GM23338 (cell line): ENCODE measurements around the gene SPHK1. TPM values are rescaled to one million over a fixed set of nuclear protein-coding genes. Genes with fewer than 3 reads are reported as not detected.

ENCODE experiments used
- ATAC-seq: fragments of 200-7000 bp; cut with Tn5 transposase; 3 replicates; pipeline ENCODE4 v1.9.1; 2020
- DNase-seq: peaks from one replicate; pipeline ENCODE4 v3.0.0-alpha.2; 2015; ENCODE audit warnings: low spot score
- H2AFZ ChIP-seq: fragments of 200-600 bp; sonication (generic); 2 replicates; pipeline ENCODE4 v1.8.0; 2016; ENCODE audit warnings: antibody characterized with exemption, mild to moderate bottlenecking, moderate library complexity
- H3F3A ChIP-seq: fragments of 200-600 bp; sonication (generic); replicated peaks from 2 replicates; pipeline ENCODE4 v1.8.0; 2017; ENCODE audit warnings: antibody characterized with exemption, mixed run types, low read depth
- H3K27ac ChIP-seq: fragments of 200-600 bp; sonication (generic); 2 replicates; pipeline ENCODE4 v1.6.1; 2016; ENCODE audit warnings: low read depth
- H3K27me3 ChIP-seq: fragments of 200-600 bp; sonication (generic); 2 replicates; pipeline ENCODE4 v1.8.0; 2016; ENCODE audit warnings: mild to moderate bottlenecking, mixed run types, moderate library complexity; ENCODE audit not compliant: insufficient read depth
- H3K36me3 ChIP-seq: fragments of 200-600 bp; sonication (generic); 2 replicates; pipeline ENCODE4 v1.8.0; 2016; ENCODE audit warnings: mild to moderate bottlenecking; ENCODE audit not compliant: insufficient read depth
- H3K4me1 ChIP-seq: fragments of 200-600 bp; sonication (generic); 2 replicates; pipeline ENCODE4 v1.8.0; 2016; ENCODE audit warnings: mild to moderate bottlenecking, moderate library complexity; ENCODE audit not compliant: insufficient read depth
- H3K4me2 ChIP-seq: fragments of 200-600 bp; sonication (generic); 2 replicates; pipeline ENCODE4 v1.7.1; 2017; ENCODE audit warnings: mixed run types
- H3K4me3 ChIP-seq: fragments of 200-600 bp; sonication (generic); 2 replicates; pipeline ENCODE4 v1.6.1; 2016; ENCODE audit warnings: mixed run types
- H3K79me2 ChIP-seq: fragments of 200-600 bp; sonication (generic); replicated peaks from 2 replicates; pipeline ENCODE4 v1.8.0; 2017; ENCODE audit warnings: mild to moderate bottlenecking; ENCODE audit not compliant: insufficient read depth
- H3K9me2 ChIP-seq: fragments of 200-600 bp; sonication (generic); 2 replicates; pipeline ENCODE4 v1.8.0; 2017; ENCODE audit not compliant: insufficient read depth
- H4K20me1 ChIP-seq: fragments of 200-600 bp; sonication (generic); replicated peaks from 2 replicates; pipeline ENCODE4 v1.8.0; 2017; ENCODE audit warnings: mild to moderate bottlenecking; ENCODE audit not compliant: insufficient read depth
- H3K27ac Mint-ChIP-seq: 2 replicates; pipeline ENCODE4 v1.8.0; 2020; ENCODE audit warnings: inconsistent platforms, mild to moderate bottlenecking, moderate library complexity, mixed read lengths
- H3K27me3 Mint-ChIP-seq: 3 replicates; pipeline ENCODE4 v1.8.0; 2022; ENCODE audit warnings: low read depth, mild to moderate bottlenecking, moderate library complexity, mixed read lengths, inconsistent platforms; ENCODE audit not compliant: insufficient read depth, poor library complexity
- H3K36me3 Mint-ChIP-seq: 3 replicates; pipeline ENCODE4 v1.8.0; 2021; ENCODE audit warnings: low read depth, mild to moderate bottlenecking, inconsistent platforms, moderate library complexity, mixed read lengths
- H3K4me1 Mint-ChIP-seq: 3 replicates; pipeline ENCODE4 v1.8.0; 2020; ENCODE audit warnings: mild to moderate bottlenecking, inconsistent platforms, mixed read lengths
- H3K4me3 Mint-ChIP-seq: 3 replicates; pipeline ENCODE4 v1.8.0; 2021; ENCODE audit warnings: moderate library complexity, mild to moderate bottlenecking, inconsistent platforms, mixed read lengths
- H3K9me3 Mint-ChIP-seq: 3 replicates; pipeline ENCODE4 v1.8.0; 2020; ENCODE audit warnings: moderate library complexity, mild to moderate bottlenecking, inconsistent platforms, mixed read lengths
- CREB1 ChIP-seq: fragments of 250-450 bp; sonication (Bioruptor Pico); IDR thresholded peaks from 2 replicates; pipeline ENCODE4 v1.5.0; 2020; ENCODE audit warnings: low read depth, mild to moderate bottlenecking, moderate library complexity
- CTCF ChIP-seq, 2 experiments: fragments of 200-600 bp in 1 of 2; sonication (generic) in 1 of 2; conservative IDR thresholded peaks; 2 replicates each; pipeline versions ENCODE4 v1.5.1 to v1.6.1; 2016 to 2017; ENCODE audit warnings: antibody characterized with exemption in 2 of 2, low read depth in 2 of 2, mild to moderate bottlenecking in 2 of 2, moderate library complexity in 1 of 2
- ETS1 ChIP-seq: IDR thresholded peaks from 2 replicates; pipeline ENCODE4 v1.6.1; 2016; ENCODE audit warnings: antibody characterized with exemption
- EZH2 ChIP-seq: fragments of 200-600 bp; sonication (generic); IDR thresholded peaks from one replicate; pipeline ENCODE4 v1.8.0; 2017; ENCODE audit warnings: antibody characterized with exemption, mild to moderate bottlenecking, low read depth; ENCODE audit not compliant: unreplicated experiment
- EZH2phosphoT487 ChIP-seq: fragments of 200-600 bp; sonication (generic); IDR thresholded peaks from one replicate; pipeline ENCODE4 v1.8.1; 2018; ENCODE audit warnings: antibody characterized with exemption; ENCODE audit not compliant: unreplicated experiment
- JUNB ChIP-seq: IDR thresholded peaks from one replicate; pipeline ENCODE4 v1.6.1; 2016; ENCODE audit warnings: antibody characterized with exemption; ENCODE audit not compliant: unreplicated experiment
- NANOG ChIP-seq: IDR thresholded peaks from 2 replicates; pipeline ENCODE4 v1.6.1; 2016; ENCODE audit warnings: antibody characterized with exemption, borderline replicate concordance
- POLR2AphosphoS5 ChIP-seq: IDR thresholded peaks from 2 replicates; pipeline ENCODE4 v1.6.1; 2016; ENCODE audit warnings: antibody characterized with exemption, low read depth
- REST ChIP-seq: IDR thresholded peaks from one replicate; pipeline ENCODE4 v1.6.1; 2018; ENCODE audit warnings: antibody characterized with exemption; ENCODE audit not compliant: unreplicated experiment
- STAT1 ChIP-seq: IDR thresholded peaks from one replicate; pipeline ENCODE4 v1.6.1; 2016; ENCODE audit warnings: antibody characterized with exemption; ENCODE audit not compliant: unreplicated experiment
- ZNF114 ChIP-seq: fragments of 250-450 bp; sonication (Bioruptor Pico); IDR thresholded peaks from 2 replicates; pipeline ENCODE4 v1.5.0; 2020; ENCODE audit warnings: mild to moderate bottlenecking, moderate library complexity
- ZNF331 ChIP-seq: fragments of 250-450 bp; sonication (Bioruptor Pico); IDR thresholded peaks from 2 replicates; pipeline ENCODE4 v1.5.0; 2020; ENCODE audit warnings: low read depth, mild to moderate bottlenecking, moderate library complexity
- ZNF462 ChIP-seq: fragments of 250-450 bp; sonication (Bioruptor Pico); IDR thresholded peaks from 2 replicates; pipeline ENCODE4 v1.5.0; 2020; ENCODE audit warnings: mild to moderate bottlenecking, moderate library complexity
- polyA plus RNA-seq: library from polyadenylated mRNA; unstranded; fragments of >200 nt; fragmentation: Nextera tagmentation; extraction: Ambion mirVana; gene quantifications from 2 replicates; pipeline ENCODE4 v1.2.1, GENCODE V29; 2016
- total RNA-seq: library from RNA; depleted of rRNA; stranded (reverse); fragments of >200 nt; shearing (Covaris generic); gene quantifications from 2 replicates; pipeline ENCODE4 v1.2.3, GENCODE V29; 2014

SPHK1 gene
- total and polyA plus RNA-seq, 2 experiments from 2014 or later: 1.3 to 3.2 TPM

GRCh38 chr17:76391200-76391715, 6.8 kb downstream of the SPHK1 start:
- no peak overlapping the region for H2AFZ ChIP-seq
- H3K4me1 ChIP-seq: peaks cover 18% of the 10 kb centered on the region
- Mint-ChIP-seq H3K9me3 (no peaks in the 10 kb centered on the region; the same call in 1 of the 3 replicates), H3K4me1 (peaks cover 22% of the 10 kb centered on the region), H3K36me3 (peaks cover 56% of the 10 kb centered on the region), H3K4me3 (no peak overlapping the region), H3K27ac (peak overlapping the region; percentile 18; the same call in 1 of the 2 replicates), H3K27me3 (peaks cover 19% of the 10 kb centered on the region)
- no peak for ATAC-seq
- TF ChIP-seq EZH2phosphoT487 (no peak), ZNF462 (CRISPR knock-in tag) (no peak), ZNF114 (CRISPR knock-in tag) (no peak), POLR2AphosphoS5 (no peak), JUNB (no peak), REST (no peak), NANOG (no peak), CTCF (conservative IDR thresholded peaks at IDR 0.05; ENCODE audit: low read depth in 2 of 2) (no peak), EZH2 (no peak), CREB1 (CRISPR knock-in tag) (no peak), ZNF331 (CRISPR knock-in tag) (no peak), ETS1 (no peak), STAT1 (no peak)
- H3K9me2 ChIP-seq: no peaks in the 10 kb centered on the region
- peaks cover 19% of the 10 kb centered on the region for H3K36me3 ChIP-seq
- peaks cover 3% of the 10 kb centered on the region; the same call in 1 of the 2 replicates for H3K27me3 ChIP-seq
- no peak for DNase-seq
- H4K20me1 ChIP-seq: no peaks in the 10 kb centered on the region
- no peak overlapping the region for H3K4me3 ChIP-seq
- no peak overlapping the region for H3K27ac ChIP-seq
- no peaks in the 10 kb centered on the region for H3K79me2 ChIP-seq
- H3F3A ChIP-seq: peaks cover 19% of the 10 kb centered on the region; the same call in 1 of the 2 replicates
- H3K4me2 ChIP-seq: no peak overlapping the region
